Upper lobe of left lung (tissue), 4 donors: Measurements from ENCODE around the gene HS3ST5.

Source experiments
- POLR2A ChIP-seq, 4 donors: fragments of 450-650 bp; IDR thresholded peaks; one replicate each; pipeline ENCODE4 v1.5.1; 2016 to 2017; ENCODE audit warnings: antibody characterized with exemption in 4 of 4, mild to moderate bottlenecking in 2 of 4
- TF ChIP-seq, protein P1 (sequence below), 6 experiments: fragments of 450-650 bp in 4 of 6; fragments of 200-600 bp in 2 of 6; sonication (generic) in 2 of 6; IDR thresholded peaks; one replicate each; pipeline ENCODE4 v1.5.1; 2016 to 2019; ENCODE audit warnings: antibody characterized with exemption in 6 of 6

DNA sequence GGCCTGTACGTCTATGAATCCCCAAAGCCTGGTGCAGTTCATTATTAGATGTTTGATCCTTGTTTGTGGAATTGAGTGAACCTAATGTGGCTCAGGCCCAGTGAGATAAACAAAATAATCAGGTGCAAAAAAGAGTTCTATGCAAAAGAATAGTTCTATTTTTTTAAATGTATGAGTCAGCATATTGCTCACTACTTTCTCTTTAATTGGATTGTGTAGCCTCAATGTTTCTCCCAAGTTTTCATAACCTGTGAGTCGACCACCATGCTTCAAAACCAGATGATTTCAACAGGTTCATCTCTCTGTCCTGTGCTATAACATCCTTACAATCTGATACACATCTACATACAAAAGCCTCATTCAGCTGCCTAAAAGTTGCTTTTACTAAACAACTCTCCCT is 255.3 kb downstream of the HS3ST5 start:
- TF ChIP-seq POLR2A (IDR thresholded peaks at IDR 0.05): no peak
- TF ChIP-seq, protein P1, sequence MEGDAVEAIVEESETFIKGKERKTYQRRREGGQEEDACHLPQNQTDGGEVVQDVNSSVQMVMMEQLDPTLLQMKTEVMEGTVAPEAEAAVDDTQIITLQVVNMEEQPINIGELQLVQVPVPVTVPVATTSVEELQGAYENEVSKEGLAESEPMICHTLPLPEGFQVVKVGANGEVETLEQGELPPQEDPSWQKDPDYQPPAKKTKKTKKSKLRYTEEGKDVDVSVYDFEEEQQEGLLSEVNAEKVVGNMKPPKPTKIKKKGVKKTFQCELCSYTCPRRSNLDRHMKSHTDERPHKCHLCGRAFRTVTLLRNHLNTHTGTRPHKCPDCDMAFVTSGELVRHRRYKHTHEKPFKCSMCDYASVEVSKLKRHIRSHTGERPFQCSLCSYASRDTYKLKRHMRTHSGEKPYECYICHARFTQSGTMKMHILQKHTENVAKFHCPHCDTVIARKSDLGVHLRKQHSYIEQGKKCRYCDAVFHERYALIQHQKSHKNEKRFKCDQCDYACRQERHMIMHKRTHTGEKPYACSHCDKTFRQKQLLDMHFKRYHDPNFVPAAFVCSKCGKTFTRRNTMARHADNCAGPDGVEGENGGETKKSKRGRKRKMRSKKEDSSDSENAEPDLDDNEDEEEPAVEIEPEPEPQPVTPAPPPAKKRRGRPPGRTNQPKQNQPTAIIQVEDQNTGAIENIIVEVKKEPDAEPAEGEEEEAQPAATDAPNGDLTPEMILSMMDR (IDR thresholded peaks at IDR 0.05): no peak
